WTC11 (cell line): ENCODE data around the gene GOLGA6L7.

Source experiments
- FOXK1 ChIP-seq: sonication (generic); formaldehyde crosslinking; IDR thresholded peaks from 2 replicates; pipeline ENCODE4 v1.8.0; 2022; ENCODE audit warnings: mild to moderate bottlenecking, moderate library complexity, missing genetic modification reagents
- TF ChIP-seq, protein P1 (sequence below): fragments of 200-600 bp; IDR thresholded peaks from 2 replicates; pipeline ENCODE4 v1.8.0; 2022; ENCODE audit warnings: antibody characterized with exemption

DNA sequence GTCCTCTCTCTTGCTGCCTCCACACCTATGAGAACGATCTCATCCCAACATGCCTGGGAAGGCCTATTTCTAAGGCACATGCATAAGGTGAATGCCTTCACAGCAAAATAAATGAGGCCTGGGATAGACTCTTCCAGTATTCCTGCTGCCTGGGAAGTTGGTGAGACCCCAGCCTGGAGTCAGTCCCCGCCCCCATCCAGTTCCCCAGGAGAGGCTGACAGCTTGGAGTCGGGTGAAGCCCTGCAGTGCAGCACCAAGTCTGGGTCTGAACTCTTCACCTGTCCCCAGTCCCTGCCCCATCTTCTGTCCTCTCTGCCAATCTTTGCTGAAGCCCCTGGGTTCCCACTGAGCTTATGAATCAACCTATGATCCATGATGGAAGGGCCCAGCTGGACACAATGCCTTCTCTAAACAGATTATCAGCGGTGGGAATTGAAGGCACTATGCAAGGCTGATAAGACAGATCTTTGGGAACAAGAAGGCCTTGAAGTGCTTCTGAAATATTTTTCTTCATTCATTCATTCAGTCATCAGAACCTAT lies 27.1 kb upstream of the GOLGA6L7 start:
- TF ChIP-seq FOXK1 (CRISPR knock-in tag): no peak
- TF ChIP-seq, protein P1, sequence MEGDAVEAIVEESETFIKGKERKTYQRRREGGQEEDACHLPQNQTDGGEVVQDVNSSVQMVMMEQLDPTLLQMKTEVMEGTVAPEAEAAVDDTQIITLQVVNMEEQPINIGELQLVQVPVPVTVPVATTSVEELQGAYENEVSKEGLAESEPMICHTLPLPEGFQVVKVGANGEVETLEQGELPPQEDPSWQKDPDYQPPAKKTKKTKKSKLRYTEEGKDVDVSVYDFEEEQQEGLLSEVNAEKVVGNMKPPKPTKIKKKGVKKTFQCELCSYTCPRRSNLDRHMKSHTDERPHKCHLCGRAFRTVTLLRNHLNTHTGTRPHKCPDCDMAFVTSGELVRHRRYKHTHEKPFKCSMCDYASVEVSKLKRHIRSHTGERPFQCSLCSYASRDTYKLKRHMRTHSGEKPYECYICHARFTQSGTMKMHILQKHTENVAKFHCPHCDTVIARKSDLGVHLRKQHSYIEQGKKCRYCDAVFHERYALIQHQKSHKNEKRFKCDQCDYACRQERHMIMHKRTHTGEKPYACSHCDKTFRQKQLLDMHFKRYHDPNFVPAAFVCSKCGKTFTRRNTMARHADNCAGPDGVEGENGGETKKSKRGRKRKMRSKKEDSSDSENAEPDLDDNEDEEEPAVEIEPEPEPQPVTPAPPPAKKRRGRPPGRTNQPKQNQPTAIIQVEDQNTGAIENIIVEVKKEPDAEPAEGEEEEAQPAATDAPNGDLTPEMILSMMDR: no peak
